T-helper 1 cell treated with Interleukin-12 subunit alpha and Interleukin-12 subunit beta and Interleukin-4 antibody, amounts not matched to agents 30 μg/mL and 1 μg/mL, for 36 hours (primary cell): ENCODE results near the gene WFDC12.

Experiments used
- H3K27ac Mint-ChIP-seq: one replicate; pipeline ENCODE4 v1.8.0; 2021; ENCODE audit warnings: mild to moderate bottlenecking, mixed read lengths
- H3K27me3 Mint-ChIP-seq: one replicate; pipeline ENCODE4 v1.8.0; 2021; ENCODE audit warnings: low read depth, mixed read lengths
- H3K36me3 Mint-ChIP-seq: one replicate; pipeline ENCODE4 v1.8.0; 2021; ENCODE audit warnings: low read depth, mixed read lengths
- H3K4me1 Mint-ChIP-seq: one replicate; pipeline ENCODE4 v1.8.0; 2021; ENCODE audit warnings: low read depth, mixed read lengths
- H3K4me3 Mint-ChIP-seq: one replicate; pipeline ENCODE4 v1.8.0; 2021; ENCODE audit warnings: mild to moderate bottlenecking, moderate library complexity, mixed read lengths
- H3K9me3 Mint-ChIP-seq: one replicate; pipeline ENCODE4 v1.8.0; 2021; ENCODE audit warnings: mixed read lengths

Gene WFDC12

DNA sequence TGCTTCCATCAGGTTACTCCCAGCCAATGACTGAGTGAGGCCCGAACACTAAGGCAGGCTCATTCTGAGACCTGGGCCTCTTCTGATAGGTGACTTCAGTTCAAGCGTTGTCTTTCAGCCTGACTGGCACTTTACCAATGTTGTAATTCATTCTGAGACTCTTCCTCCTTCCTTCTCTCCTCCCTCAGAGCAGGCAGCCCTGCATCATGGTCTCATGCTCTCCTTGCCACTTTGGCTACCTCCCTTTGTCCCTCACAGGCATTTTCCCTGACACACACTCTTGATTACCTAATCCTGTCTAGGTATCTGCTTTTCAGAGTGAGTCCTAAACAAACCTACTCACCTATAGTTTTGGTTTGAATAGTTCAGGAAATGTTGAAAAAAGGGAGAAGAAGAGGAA lies 12.6 kb upstream of the WFDC12 start:
- Mint-ChIP-seq H3K36me3 (no peaks in the 10 kb centered on the region), H3K9me3 (no peaks in the 10 kb centered on the region), H3K4me3 (no peak overlapping the region), H3K4me1 (no peaks in the 10 kb centered on the region), H3K27me3 (peaks cover 22% of the 10 kb centered on the region), H3K27ac (no peak overlapping the region)

DNA sequence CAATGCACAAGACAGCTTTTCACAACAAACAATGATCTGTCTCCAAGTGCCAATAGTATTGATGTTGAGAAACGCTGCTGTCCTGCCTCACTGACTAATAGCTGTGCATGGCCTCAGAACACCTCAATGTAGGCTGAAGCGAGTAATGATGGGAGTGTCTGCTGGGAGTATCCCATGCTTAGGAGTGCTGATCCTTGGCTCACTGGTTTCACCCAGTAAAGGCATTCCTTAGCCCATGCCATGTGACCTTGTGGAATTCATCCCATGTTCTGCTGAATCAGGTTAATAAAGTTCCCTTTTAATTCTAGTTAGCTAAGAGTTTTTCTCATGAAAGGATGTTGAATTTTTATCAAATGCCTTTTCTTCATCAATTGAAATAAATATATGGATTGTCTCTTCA lies 3.8 kb upstream of the WFDC12 start:
- Mint-ChIP-seq H3K4me3 (no peak overlapping the region), H3K36me3 (no peaks in the 10 kb centered on the region), H3K27me3 (peaks cover 66% of the 10 kb centered on the region), H3K27ac (no peak overlapping the region), H3K4me1 (no peaks in the 10 kb centered on the region), H3K9me3 (no peaks in the 10 kb centered on the region)

DNA sequence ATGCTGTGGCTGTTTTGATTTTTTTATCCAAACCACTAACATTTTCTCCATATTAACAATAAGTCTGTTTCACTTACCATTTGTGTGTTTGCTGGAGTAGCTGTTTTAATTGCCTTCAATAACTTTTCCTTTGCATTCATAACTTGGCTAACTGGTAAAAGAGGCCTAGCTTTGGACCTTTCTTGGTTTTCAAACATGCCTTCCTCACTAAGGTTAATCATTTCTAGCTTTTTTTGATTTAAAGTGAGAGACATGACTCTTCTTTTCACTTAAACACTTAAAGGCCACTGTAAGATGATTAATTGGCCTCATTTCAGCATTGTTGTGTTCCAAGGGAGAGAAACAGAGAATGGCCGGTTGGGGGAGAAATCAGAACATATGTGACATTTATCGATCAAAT lies 2.9 kb downstream of the WFDC12 start:
- H3K27ac Mint-ChIP-seq = no peak overlapping the region
- H3K36me3 Mint-ChIP-seq = no peaks in the 10 kb centered on the region
- H3K9me3 Mint-ChIP-seq = no peaks in the 10 kb centered on the region
- H3K4me1 Mint-ChIP-seq = no peaks in the 10 kb centered on the region
- no peak overlapping the region for H3K4me3 Mint-ChIP-seq
- H3K27me3 Mint-ChIP-seq = peaks cover 42% of the 10 kb centered on the region

DNA sequence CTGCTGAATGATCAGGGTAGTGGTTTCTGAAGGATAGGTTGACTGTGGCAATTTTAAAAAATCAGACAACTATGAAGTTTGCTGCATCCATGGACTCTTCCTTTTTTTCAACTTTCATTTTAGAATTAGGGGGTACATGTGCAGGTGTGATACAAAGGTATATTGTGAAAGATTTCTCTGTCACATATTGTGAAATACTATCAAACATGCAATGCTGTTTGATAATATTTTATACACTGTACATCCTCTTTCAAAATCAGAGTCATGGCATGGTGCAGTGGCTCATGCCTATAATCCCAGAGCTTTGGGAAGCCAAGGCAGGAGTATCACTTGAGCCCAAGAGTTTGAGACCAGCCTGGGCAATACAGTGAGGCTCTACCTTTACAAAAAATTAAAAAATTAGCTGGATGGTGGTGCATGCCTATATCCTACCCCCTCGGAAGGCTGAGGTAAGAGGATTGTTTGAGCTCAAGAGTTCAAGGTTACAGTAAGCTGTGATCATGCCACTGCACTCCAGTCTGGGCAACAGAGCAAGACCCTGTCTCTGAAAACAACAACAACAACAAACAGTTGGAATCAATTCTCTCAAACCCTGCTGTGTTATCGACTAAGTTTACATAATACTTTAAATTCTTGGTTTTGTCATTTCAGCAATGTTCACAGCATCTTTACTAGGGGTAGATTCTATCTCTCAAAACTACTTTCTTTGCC lies 4.6 kb downstream of the WFDC12 start:
- no peaks in the 10 kb centered on the region for H3K36me3 Mint-ChIP-seq
- H3K4me1 Mint-ChIP-seq = peaks cover 5% of the 10 kb centered on the region
- H3K27me3 Mint-ChIP-seq = peaks cover 34% of the 10 kb centered on the region
- no peak overlapping the region for H3K27ac Mint-ChIP-seq
- H3K4me3 Mint-ChIP-seq = no peak overlapping the region
- H3K9me3 Mint-ChIP-seq = no peaks in the 10 kb centered on the region

DNA sequence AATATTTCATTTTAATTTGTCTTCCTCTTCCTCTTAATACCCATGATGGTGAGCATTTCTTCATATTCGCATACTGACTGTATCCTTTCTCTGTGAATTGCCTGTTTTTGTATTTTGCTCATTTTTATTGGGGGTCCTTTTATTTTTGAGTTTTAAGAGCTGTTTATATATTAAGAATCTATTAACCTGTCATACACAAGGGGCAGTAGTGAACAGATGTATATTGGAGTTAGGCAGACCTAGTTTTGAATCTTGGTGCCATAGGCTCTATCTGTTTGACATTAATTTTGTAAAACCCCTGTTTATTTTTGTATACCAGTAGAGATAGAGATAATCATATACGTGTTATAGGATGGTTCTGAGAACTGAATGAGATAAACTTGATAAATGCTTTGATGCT lies 6.2 kb downstream of the WFDC12 start:
- Mint-ChIP-seq H3K4me3 (no peak overlapping the region), H3K27me3 (peaks cover 26% of the 10 kb centered on the region), H3K9me3 (no peaks in the 10 kb centered on the region)

DNA sequence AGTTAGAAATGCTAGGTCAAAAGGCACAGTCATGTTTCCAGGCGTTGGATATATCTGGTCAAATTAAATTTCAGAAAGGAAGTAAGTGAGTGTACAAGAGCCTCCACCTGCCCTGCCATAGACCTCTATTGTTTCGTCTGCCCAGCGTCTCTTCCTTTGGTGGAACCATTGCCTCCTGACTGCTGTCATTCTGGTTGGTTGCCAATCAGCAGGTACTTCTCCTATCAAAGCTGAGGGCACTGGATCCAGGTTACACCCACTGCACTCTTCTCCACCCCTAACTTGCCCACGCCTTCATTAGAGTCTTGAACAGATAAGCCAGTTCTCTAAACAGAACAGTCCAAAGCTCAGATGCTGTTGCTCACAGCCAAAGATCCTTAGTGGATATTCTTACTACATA lies 6.7 kb downstream of the WFDC12 start:
- Mint-ChIP-seq H3K36me3 (no peaks in the 10 kb centered on the region), H3K27me3 (peaks cover 24% of the 10 kb centered on the region), H3K4me3 (no peak overlapping the region), H3K9me3 (no peaks in the 10 kb centered on the region), H3K27ac (no peak overlapping the region), H3K4me1 (peaks cover 5% of the 10 kb centered on the region)

More for the DNA sequence above, 6.2 kb downstream of the WFDC12 start:
- Mint-ChIP-seq H3K27ac (no peak overlapping the region), H3K36me3 (no peaks in the 10 kb centered on the region), H3K4me1 (peaks cover 5% of the 10 kb centered on the region)

DNA sequence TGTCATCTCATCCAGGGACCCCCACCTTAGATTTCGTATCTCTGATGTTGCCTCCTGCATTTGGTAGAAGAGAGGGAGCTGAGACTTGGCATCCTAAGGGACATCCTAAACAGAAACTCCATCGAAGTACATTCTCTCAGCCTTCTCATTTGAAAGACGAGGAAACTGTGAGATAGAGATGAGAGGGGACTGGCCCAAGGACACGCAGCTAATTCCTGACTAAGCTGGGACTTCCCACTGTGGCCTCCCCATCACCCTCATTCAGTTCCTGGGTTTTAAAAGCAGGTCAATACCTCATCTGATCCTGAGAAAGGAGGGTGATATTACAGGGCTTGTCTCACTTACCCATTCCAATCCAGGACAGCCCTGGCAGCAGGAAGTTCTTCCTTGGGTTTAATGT lies 8.4 kb downstream of the WFDC12 start:
- H3K4me1 Mint-ChIP-seq = peaks cover 5% of the 10 kb centered on the region
- no peak overlapping the region for H3K4me3 Mint-ChIP-seq
- no peak overlapping the region for H3K27ac Mint-ChIP-seq
- no peaks in the 10 kb centered on the region for H3K36me3 Mint-ChIP-seq
- no peaks in the 10 kb centered on the region for H3K9me3 Mint-ChIP-seq
- peaks cover 16% of the 10 kb centered on the region for H3K27me3 Mint-ChIP-seq

DNA sequence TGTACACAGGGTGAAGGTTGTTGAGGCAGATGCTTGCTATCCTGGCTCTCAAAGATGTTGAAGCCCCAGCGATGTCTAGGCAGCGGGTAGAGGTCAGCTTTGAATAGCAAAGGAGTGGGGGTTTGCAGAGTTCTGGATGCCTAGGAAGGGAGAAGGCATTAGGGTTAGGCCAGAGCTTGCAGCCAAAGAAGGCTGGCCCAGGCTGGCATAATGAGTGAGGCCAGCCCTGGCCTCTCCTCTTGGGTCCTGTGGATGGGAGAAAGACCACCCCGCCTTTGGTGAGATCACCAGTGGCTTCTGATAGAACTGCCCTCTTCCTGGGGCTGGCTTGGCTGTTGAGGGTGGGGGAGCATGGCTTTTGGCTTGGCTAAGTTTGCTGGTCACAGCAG lies 8.9 kb downstream of the WFDC12 start:
- H3K27ac Mint-ChIP-seq = no peak overlapping the region

DNA sequence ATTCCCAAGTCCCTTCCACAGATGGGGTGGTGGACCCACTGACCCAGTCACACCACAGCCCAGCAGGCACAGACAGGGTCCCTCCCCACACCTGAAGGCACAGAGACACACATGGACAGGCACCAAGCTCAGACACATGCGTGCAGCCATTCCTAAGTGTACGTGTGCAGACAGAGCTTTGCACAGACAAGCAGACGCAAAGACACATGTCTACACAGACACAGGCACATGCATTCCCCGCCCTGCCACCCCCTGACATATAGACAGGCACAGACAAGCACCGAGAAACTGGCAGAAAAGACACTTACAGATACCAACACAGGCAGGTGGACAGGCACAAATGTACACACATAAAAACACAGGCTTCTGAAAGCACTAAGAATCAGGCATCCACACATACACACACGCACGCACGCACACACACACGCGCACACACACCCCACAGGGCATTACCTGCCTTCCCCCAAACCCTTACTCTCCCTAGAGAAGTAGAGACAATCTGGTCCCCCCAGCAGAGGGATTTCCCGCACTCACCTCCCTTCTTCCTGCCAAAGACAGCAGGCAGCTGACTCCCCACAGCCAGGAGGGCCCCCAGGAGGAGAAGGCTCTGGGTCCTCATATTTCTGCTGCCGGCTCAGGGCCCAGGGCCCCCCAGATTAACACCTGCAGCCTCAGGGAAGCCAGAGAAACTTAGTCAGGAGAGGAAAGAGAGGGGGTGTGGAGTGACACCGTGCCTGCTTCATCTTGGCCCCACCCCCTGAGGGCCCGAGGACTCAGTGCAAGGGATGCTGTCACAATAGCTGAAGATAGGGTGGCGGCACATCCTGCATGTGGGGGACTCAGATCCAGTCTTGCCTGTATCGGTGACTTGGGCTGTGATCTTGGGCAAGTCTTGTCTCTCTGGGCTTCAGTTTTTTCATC lies 9.5 kb downstream of the WFDC12 start, which contains the start of gene WFDC5:
TSS of gene WFDC5 (minus strand) at position 710 of the 921 bp plus-strand sequence. CDS start at position 619, 91 bp downstream.
- no peaks in the 10 kb centered on the region for H3K9me3 Mint-ChIP-seq
- H3K4me1 Mint-ChIP-seq = peaks cover 5% of the 10 kb centered on the region
- no peak within 1 kb of the TSS for H3K4me3 Mint-ChIP-seq
- H3K27me3 Mint-ChIP-seq = peaks cover 10% of the 10 kb centered on the region
- no peak within 1 kb of the TSS for H3K27ac Mint-ChIP-seq
- no peaks in the 10 kb centered on the region for H3K36me3 Mint-ChIP-seq

More for the DNA sequence above, 8.9 kb downstream of the WFDC12 start:
- peaks cover 5% of the 10 kb centered on the region for H3K4me1 Mint-ChIP-seq
- no peaks in the 10 kb centered on the region for H3K36me3 Mint-ChIP-seq
- no peaks in the 10 kb centered on the region for H3K9me3 Mint-ChIP-seq
- peaks cover 14% of the 10 kb centered on the region for H3K27me3 Mint-ChIP-seq
- no peak overlapping the region for H3K4me3 Mint-ChIP-seq

DNA sequence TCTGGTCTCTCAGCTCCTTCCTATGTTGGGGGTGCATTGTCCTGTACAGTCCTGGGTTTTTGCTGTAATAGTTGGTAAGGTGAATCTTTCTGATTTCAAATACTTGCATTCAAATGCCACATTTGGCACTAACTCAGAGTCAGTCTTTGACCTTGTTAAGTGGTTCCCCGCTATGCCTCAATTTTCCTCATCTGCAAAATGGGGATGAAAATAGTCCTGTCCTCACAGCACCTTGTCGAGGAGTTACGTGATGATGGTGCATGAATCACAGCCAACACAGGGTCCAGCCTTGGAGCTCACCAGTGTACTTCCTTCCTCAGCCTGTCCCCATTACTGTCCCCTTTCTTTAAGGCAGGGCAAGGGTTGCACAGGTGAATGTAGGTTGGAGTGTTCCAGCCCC lies 10.4 kb downstream of the WFDC12 start:
- Mint-ChIP-seq H3K36me3 (no peaks in the 10 kb centered on the region), H3K9me3 (no peaks in the 10 kb centered on the region), H3K27me3 (peaks cover 10% of the 10 kb centered on the region), H3K4me3 (no peak overlapping the region), H3K27ac (no peak overlapping the region), H3K4me1 (peaks cover 5% of the 10 kb centered on the region)

DNA sequence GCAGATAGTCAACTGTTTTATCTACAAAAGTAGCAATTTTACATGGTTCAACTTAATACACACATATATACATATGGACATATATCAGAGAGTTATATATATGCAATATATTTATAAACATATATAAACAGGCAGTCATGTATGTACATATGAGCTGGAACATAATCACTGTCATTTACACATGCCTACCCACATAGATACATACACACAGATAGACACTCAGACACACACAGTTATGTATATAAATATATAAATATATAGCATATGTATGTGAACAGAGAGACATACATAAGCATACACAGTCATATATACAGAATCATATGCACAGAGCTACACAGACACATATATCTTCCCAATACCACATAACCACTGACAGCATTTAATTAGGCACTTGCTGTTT lies 11.5 kb downstream of the WFDC12 start:
- Mint-ChIP-seq H3K4me1 (peaks cover 5% of the 10 kb centered on the region), H3K9me3 (no peaks in the 10 kb centered on the region), H3K27ac (no peak overlapping the region), H3K27me3 (peaks cover 6% of the 10 kb centered on the region), H3K4me3 (no peak overlapping the region), H3K36me3 (no peaks in the 10 kb centered on the region)

DNA sequence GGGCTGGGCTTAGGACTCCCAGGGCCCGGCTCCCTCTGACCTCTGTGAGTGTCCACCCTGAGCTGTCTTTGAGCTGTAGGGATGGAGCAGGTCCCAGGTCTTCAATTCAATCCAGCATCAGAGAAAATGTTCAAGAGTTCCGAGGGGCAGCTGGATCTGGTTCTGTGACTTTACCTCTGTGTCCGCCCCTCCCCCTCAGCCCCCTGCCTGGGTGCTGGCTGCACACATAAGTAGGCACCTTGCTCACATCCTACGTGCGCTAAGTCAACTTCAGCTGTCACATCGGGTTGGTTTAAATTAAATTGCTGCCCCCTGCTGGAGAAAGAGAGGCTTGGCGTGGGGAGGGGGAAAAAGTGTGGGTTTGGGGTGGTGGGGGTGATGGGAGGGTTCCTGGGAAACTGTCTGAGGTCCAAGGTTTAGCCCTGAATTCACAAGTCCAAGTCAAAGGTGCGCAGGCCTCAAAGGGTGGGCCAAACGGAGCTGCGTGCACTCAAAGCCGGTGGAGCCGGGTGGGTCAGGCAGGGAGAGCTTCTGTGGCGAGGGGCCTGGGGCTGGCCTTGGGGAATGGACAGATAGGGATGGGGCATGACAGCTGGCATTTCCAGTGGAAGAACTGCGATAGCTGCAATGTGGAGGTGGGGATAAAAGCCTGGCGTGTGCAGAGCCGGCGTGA lies 12.3 kb downstream of the WFDC12 start:
- no peaks in the 10 kb centered on the region for H3K27me3 Mint-ChIP-seq
- H3K27ac Mint-ChIP-seq = no peak overlapping the region
- H3K4me3 Mint-ChIP-seq = no peak overlapping the region
- no peaks in the 10 kb centered on the region for H3K9me3 Mint-ChIP-seq
- H3K36me3 Mint-ChIP-seq = no peaks in the 10 kb centered on the region
- peaks cover 5% of the 10 kb centered on the region for H3K4me1 Mint-ChIP-seq

DNA sequence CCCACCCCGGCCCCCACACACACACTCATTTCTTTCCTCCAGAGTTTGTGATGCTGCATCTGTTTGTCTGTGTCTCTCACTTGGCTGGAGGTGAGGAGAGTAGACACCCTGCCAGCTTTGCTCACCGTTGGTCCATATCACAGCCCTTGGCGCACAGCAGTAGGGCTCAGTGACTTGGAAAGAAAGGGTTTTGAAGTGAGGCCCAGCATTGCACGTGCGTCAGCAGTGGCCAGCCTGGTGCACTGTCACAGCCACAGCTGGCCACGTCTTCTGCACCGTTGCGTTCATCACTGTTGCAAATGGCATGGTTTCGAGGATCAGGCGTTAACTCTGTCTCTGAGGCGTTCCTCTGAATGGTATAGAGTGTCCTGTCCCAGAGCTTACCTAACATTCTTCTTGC lies 13.0 kb downstream of the WFDC12 start:
- H3K4me3 Mint-ChIP-seq = no peak overlapping the region
- no peaks in the 10 kb centered on the region for H3K9me3 Mint-ChIP-seq

DNA sequence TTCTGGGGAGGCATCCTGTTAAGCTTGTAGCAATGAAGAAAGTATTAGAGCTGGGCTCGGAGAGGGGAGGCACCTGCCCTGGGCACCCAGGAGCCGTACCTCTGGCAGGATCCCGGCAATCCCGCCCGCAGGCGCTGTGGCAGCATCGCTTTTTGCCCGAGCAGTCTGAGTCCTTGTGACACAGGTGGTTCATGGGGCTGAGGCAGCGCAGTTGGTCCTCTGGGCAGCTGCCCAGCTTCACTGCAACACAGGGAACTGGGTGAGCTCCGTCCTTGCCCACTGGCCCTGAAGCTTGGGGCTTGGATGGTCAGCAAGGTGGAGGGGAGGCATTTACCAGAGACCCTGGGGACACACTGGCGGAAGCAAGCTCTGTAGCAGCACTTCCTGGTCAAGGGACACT lies 14.0 kb downstream of the WFDC12 start:
- peaks cover 4% of the 10 kb centered on the region for H3K4me1 Mint-ChIP-seq

More for the DNA sequence above, 13.0 kb downstream of the WFDC12 start:
- Mint-ChIP-seq H3K27ac (no peak overlapping the region), H3K4me1 (peaks cover 5% of the 10 kb centered on the region), H3K27me3 (no peaks in the 10 kb centered on the region), H3K36me3 (no peaks in the 10 kb centered on the region)

More for the DNA sequence above, 14.0 kb downstream of the WFDC12 start:
- Mint-ChIP-seq H3K9me3 (no peaks in the 10 kb centered on the region), H3K27me3 (peaks cover under 1% of the 10 kb centered on the region), H3K36me3 (no peaks in the 10 kb centered on the region), H3K27ac (no peak overlapping the region), H3K4me3 (no peak overlapping the region)
